ENCODE data around the gene AJM1.
"Not testable (repeated sequence)": the region's sequence is repeated elsewhere in the genome, so short reads cannot be mapped to it uniquely, and the experiment has no call there.

The AJM1 gene

DNA sequence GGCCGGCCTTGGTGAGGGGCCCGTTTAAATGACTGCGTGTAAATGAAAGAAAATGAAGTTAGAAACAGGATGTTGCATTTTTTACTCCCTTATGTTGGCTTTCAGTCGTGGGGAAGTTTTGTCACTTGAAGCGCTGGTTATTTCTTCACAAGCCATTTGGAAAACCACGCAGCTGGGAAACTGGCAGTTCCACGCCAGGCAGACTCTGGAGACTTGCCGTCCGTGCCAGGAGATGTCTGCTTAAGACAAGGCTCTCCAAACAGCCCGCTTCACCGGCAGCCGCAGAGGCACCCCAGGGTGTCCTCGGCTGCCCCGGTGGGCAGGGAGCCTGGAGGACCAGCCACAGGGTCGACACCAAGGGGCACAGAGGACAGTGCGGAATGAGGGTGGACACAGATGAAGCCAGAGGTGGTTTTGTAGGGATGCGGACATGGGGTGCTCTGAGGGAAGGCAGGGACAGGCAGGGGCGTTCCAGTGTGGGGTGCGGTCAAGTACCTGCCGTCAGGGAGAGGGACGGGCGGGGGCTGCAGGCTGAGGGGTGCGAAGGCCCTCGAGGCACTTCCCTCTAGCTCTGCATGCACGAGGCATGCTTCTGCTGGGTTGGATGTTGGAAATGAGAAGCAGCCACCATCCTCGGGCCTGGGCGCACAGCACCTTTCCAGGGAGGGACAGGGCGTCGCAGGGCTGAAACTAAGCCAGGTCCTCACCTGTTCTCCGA, 11.1 kb upstream of the AJM1 start:
- FAIRE-seq (no peak), DNase-seq (ENCODE audit: insufficient read length, low spot score) (no peak)
- TF ChIP-seq POLR2A (IDR thresholded peaks at IDR 0.05; ENCODE audit: low read depth, low read length) = no peak

DNA sequence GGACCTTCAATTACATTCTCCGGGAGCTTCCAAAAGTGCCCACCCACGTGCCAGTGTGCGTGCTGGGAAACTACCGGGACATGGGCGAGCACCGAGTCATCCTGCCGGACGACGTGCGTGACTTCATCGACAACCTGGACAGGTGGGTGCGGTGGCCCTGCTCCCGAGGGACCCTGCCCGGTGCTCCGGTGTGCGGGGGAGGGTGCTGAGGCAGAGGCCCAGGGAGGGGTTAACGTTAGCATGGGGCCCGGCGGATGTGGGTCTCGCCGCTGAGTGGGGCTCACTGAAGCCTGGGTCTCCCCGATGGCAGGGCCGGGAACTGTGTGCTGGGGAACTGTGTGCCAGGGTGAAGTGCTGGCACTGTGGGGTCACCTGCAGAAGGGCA, 10.6 kb upstream of the AJM1 start:
- TF ChIP-seq POLR2A (IDR thresholded peaks at IDR 0.05; ENCODE audit: low read depth, low read length) = no peak
- no peak for DNase-seq (ENCODE audit: insufficient read length, low spot score)
- FAIRE-seq = no peak

DNA sequence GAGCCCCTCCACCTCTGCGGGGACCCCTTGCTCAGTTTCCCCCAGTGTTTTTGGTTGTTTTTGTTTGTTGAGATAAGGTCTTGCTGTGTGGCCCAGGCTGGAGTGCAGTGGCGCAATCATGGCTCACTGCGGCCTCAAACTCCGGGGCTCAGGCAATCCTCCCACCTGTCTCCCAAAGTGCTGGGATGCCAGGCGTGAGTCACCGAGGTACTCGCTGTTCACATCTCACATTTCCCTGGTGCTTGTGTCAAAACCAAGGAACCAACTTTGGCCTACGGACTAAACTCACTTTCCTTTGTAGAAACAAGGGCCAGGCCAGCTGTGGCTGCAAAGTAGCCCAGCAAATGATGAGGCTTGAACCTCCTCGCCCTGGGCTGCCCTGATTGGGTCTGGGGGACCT, 9.7 kb upstream of the AJM1 start:
- no peak for TF ChIP-seq POLR2A (IDR thresholded peaks at IDR 0.05; ENCODE audit: low read depth, low read length)
- DNase-seq (ENCODE audit: insufficient read length, low spot score) (no peak), FAIRE-seq (no peak)

DNA sequence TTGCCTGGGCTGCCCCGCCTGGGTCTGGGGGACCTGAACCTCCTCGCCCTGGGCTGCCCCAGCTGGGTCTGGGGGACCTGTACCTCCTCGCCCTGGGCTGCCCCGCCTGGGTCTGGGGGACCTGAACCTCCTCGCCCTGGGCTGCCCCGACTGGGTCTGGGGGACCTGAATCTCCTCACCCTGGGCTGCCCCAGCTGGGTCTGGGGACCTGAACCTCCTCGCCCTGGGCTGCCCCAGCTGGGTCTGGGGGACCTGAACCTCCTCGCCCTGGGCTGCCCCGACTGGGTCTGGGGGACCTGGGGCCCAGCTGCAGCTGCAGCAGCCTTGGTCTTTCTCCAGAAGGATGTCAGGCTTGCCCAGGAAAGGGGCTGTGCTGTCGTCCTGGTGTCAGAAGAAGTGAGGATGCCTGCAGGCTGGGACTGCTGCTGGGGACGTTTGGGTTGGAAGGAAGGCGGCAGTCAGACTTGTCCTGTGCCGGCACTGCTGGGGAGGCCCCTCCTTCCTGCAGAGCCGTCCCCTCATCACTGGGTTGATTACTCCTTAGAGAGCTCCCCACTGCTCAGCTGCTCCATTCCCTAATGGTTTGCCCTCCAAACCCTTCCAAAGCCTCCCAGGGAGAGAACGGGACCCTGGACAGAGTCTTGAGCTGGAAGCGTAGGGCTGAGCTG, 8.8 kb upstream of the AJM1 start:
- not testable (repeated sequence) for FAIRE-seq; DNase-seq (ENCODE audit: insufficient read length, low spot score)

DNA sequence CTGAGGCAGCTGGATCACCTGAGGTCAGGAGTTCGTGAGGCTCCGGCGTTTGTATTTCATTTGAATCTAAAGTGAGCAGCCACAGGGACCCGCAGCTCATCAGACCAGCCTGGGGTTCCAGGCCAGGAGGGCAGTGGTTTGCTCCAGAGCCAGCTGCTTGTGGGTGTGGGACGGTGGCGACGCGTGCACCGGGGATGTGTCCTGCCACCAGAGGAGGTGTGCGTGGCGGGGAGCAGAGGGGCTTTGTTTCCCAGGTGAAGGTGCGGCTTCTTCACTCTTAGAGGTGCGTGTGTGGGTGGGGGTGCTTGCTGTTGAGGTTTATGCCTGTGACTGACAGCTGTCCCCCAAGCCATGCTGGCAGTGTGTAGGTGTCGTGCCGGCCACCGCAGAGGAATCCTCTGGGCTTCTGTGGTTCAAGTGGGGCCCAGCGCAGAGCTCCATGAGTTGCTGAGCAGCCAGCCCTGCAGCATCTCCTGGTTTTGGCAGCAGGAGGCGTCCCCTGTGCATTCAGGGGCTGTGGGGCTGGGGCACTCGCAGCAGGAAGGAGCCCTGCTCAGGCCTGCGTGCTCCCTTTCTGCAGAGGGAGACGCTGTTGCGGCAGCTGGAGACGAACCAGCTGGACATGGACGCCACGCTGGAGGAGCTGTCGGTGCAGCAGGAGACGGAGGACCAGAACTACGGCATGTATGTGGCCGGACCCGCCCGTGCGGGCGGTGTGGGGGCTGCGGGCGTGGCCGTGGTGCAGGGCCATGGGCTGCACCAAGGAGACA, 6.9 kb upstream of the AJM1 start:
- DNase-seq (ENCODE audit: insufficient read length, low spot score) (no peak), FAIRE-seq (no peak)
- no peak for TF ChIP-seq POLR2A (IDR thresholded peaks at IDR 0.05; ENCODE audit: low read depth, low read length)

DNA sequence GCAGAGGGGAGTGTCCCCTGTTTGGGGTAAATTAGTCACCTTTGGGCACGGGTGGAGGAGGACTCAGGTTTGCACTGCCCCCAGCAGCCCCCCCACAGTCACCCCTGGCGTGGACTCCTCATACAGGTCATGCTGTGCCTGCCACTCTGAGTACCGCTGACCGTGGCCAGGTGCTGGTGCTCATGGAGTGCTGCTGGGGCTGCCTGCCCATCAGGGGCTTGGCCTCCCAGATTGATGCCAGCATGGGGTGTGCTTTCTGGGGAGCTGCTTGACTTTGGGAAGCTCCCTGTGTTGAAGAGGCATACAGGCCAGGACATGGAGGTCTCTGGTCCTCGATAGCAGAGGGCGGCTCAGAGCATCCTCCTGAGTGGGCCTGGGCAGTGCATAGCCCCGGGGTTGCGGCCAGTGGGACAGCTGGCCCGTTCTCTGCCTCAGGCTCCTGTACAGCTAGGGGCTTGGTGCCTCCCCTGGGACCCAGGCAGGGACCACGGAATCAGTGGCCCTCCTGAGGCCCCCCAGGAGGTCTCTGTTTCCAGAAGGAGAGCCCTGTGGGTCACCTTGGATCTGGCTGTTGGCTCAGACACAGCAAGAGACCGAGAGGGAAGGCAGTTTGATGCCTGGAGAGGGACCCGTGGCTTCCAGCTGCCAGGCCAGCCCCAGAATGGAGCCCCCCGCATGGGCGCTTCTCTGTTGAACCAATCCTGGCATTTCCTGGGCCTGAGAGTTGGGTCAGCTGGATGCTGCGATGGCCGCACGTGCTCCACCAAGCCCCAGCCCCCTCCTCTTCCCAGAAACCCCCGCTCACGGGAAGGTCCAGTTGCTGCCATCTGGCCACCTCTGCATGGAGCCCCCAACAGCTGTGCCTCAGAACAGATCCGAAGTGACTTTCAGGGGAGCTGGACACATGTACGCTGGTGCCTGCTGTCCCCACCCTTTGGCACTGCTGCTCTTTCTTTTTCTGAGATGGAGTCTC, 6.1 kb upstream of the AJM1 start:
- no peak for TF ChIP-seq POLR2A (IDR thresholded peaks at IDR 0.05; ENCODE audit: low read depth, low read length)
- DNase-seq (ENCODE audit: insufficient read length, low spot score) (no peak), FAIRE-seq (no peak)

DNA sequence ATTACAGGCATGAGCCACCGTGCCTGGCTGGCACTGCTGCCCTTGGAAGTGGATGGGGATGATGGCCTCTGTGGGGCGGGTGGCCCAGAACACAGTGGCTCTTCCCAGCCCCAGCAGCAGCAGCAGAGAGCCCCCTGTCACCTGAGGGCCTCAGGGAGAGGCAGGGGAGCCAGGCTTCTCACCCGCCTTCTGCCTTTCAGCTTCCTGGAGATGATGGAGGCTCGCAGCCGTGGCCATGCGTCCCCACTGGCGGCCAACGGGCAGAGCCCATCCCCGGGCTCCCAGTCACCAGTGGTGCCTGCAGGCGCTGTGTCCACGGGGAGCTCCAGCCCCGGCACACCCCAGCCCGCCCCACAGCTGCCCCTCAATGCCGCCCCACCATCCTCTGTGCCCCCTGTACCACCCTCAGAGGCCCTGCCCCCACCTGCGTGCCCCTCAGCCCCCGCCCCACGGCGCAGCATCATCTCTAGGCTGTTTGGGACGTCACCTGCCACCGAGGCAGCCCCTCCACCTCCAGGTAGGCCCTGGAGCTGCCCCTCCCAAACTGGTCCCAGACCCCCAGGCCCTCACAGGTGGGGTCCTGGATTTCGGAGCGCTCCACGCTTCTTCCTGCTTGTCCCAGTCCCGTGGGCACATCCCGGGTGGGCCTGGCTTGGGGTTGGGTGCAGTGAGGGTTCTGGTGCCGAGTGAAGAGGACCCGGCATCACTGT, 5.0 kb upstream of the AJM1 start:
- FAIRE-seq = no peak

DNA sequence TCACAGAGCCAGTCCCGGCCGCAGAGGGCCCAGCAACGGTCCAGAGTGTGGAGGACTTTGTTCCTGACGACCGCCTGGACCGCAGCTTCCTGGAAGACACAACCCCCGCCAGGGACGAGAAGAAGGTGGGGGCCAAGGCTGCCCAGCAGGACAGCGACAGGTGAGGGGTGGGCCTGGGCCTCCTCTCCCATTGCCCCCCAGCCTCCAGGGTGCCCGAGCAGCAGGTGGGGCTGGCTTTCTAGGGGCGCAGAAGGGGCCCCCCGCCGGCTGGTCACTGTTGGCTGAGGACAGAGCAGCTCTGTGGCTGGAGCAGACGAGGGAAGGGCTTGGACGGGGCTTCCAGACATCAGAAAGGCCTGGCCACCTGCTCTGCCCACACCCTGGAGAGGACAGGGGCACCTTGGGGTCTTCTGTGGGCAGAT, 4.4 kb upstream of the AJM1 start:
- DNase-seq (ENCODE audit: insufficient read length, low spot score); FAIRE-seq: not testable (repeated sequence)

More for the DNA sequence above, 5.0 kb upstream of the AJM1 start:
- no peak for DNase-seq (ENCODE audit: insufficient read length, low spot score)
- TF ChIP-seq POLR2A (IDR thresholded peaks at IDR 0.05; ENCODE audit: low read depth, low read length) = no peak

DNA sequence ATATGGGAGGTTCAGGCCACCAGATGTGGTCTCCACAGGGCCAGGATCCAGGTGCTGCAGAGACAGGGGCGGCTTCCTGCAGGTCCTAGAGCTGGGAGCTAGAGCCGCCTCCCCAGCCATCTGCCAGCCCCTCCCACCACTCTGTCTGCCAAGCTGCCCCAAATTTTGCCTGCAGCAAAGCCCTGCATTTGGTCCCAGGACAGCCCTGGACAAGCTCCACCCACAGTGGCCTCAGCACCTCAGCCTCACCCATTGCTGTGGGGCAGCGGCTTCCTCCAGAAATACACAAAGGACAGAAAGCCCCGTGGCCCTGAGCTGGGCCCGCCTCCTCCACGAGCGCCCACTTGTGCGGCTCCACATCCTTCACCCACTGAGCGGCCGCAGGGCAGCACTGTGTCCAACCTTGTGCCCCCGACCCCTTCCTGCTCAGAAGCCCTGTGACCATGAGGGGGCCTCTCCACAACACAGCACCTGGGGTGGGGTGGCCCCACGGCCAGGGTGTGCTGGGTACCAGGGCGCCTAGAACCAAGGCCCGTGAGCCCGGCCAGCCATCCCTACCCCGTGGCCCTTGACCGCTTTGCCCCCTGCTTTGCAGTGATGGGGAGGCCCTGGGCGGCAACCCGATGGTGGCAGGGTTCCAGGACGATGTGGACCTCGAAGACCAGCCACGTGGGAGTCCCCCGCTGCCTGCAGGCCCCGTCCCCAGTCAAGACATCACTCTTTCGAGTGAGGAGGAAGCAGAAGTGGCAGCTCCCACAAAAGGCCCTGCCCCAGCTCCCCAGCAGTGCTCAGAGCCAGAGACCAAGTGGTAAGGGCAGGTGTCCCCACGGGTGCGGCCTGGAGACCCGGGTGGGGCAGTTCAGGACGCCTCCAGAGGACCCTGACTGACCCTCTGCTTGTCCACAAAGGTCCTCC, 3.7 kb upstream of the AJM1 start:
- DNase-seq (ENCODE audit: insufficient read length, low spot score) (no peak), FAIRE-seq (no peak)
- TF ChIP-seq POLR2A (IDR thresholded peaks at IDR 0.05; ENCODE audit: low read depth, low read length) = no peak

DNA sequence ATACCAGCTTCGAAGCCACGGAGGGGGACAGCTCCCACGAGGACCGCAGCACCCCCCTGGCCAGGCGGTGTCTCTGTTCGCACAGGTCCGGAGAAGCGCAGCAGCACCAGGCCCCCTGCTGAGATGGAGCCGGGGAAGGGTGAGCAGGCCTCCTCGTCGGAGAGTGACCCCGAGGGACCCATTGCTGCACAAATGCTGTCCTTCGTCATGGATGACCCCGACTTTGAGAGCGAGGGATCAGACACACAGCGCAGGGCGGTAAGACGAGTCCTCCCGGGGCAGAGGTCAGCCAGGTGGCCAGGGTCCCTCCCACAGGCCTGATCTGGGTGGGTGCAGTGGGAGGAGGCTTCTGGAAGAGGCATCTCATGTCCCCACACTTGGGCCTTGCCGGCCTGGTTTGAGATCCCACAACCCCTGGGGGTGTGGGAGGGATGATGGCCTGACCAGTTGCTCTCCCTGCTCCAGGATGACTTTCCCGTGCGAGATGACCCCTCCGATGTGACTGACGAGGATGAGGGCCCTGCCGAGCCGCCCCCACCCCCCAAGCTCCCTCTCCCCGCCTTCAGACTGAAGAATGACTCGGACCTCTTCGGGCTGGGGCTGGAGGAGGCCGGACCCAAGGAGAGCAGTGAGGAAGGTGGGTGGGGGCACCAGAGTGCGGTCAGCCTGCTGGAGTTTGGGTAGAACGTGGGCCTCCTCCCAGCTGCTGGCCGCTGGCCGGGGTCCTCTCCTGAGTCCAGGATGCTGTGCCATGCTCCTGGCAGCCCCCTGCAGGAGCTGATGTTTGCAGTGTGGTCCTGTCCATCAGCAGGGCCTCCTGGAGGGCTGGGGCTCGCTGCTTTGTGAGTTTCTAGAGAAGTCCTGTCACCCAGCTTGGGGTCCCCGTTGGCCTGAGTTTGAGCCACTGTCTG, 2.8 kb upstream of the AJM1 start:
- FAIRE-seq = no peak
- no peak for TF ChIP-seq POLR2A (IDR thresholded peaks at IDR 0.05; ENCODE audit: low read depth, low read length)
- DNase-seq (ENCODE audit: insufficient read length, low spot score) = no peak

DNA sequence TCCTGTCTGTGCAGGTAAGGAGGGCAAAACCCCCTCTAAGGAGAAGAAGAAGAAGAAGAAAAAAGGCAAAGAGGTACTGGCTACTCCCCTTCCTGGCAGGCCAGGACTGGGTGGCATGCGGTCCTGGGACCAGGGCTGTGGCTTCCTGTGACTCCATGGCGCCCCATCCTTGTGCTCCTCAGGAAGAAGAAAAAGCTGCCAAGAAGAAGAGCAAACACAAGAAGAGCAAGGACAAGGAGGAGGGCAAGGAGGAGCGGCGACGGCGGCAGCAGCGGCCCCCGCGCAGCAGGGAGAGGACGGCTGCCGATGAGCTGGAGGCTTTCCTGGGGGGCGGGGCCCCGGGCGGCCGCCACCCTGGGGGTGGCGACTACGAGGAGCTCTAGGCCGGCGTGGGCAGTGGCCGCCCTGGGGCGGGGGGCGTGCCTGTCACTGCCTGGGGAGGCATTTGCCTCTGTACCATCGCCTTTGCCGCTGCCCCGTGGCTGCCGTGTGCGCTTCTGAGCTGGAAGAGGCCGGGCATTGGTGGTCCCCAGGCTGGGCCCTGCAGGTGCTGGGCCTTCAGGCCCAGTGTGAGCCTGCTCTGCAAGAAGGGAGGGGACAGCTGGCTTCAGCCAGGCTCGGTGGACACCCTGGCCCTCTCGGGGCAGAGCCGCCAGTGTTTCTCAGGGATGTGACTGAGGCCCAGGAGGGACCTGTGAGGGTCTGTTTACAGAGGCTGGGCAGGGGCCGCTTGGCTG, 2.0 kb upstream of the AJM1 start:
- FAIRE-seq (no peak), DNase-seq (ENCODE audit: insufficient read length, low spot score) (no peak)
- TF ChIP-seq POLR2A (IDR thresholded peaks at IDR 0.05; ENCODE audit: low read depth, low read length) = no peak
